SU-DHL-6 (cell line): ENCODE data around the gene CHRNA7.

ENCODE experiments used
- H2AFZ ChIP-seq: fragments of 200-600 bp; sonication (generic); 2 replicates; pipeline ENCODE4 v1.6.1; 2014; ENCODE audit warnings: low read depth, mild to moderate bottlenecking, moderate library complexity, mixed read lengths, antibody characterized with exemption, low read length; ENCODE audit not compliant: severe bottlenecking
- H3F3A ChIP-seq: fragments of 200-600 bp; shearing (Covaris generic); 2 replicates; pipeline ENCODE4 v1.6.0; 2016; ENCODE audit warnings: antibody characterized with exemption, mild to moderate bottlenecking; ENCODE audit not compliant: insufficient read depth
- H3K27ac ChIP-seq: fragments of 200-600 bp; sonication (generic); 2 replicates; pipeline ENCODE4 v1.5.1; 2016; ENCODE audit warnings: low read depth, mild to moderate bottlenecking, low read length, moderate library complexity, mixed read lengths
- H3K27me3 ChIP-seq: fragments of 200-600 bp; sonication (generic), shearing (Covaris generic); 2 replicates; pipeline ENCODE4 v1.6.0; 2014; ENCODE audit warnings: mild to moderate bottlenecking, low read length
- H3K36me3 ChIP-seq: fragments of 200-600 bp; sonication (generic); 2 replicates; pipeline ENCODE4 v1.6.1; 2014; ENCODE audit warnings: mild to moderate bottlenecking, low read length, mixed read lengths
- H3K4me2 ChIP-seq: fragments of 300-600, 200-600 bp; shearing (Covaris generic), sonication (generic); 2 replicates; pipeline ENCODE4 v1.6.0; 2014; ENCODE audit warnings: low read length, low read depth, mild to moderate bottlenecking; ENCODE audit not compliant: poor library complexity, severe bottlenecking
- H3K4me3 ChIP-seq: fragments of 200-600 bp; sonication (generic); 2 replicates; pipeline ENCODE4 v1.5.1; 2014; ENCODE audit warnings: antibody characterized with exemption, low read length, mild to moderate bottlenecking, mixed read lengths; ENCODE audit not compliant: insufficient read depth, poor library complexity, severe bottlenecking
- H3K79me2 ChIP-seq: fragments of 200-600 bp; sonication (generic); 2 replicates; pipeline ENCODE4 v1.6.1; 2014; ENCODE audit warnings: mild to moderate bottlenecking, low read length, moderate library complexity; ENCODE audit not compliant: insufficient read depth
- H3K9ac ChIP-seq: fragments of 200-600 bp; sonication (generic); 2 replicates; pipeline ENCODE4 v1.7.0; 2014; ENCODE audit warnings: mild to moderate bottlenecking, low read length
- H3K9me2 ChIP-seq: fragments of 200-600 bp; sonication (generic); replicated peaks from 2 replicates; pipeline ENCODE4 v1.6.1; 2014; ENCODE audit warnings: low read length; ENCODE audit not compliant: insufficient read depth
- H3K9me3 ChIP-seq: fragments of 200-600 bp; sonication (generic); 2 replicates; pipeline ENCODE4 v1.6.1; 2014; ENCODE audit warnings: low read length, mixed read lengths; ENCODE audit not compliant: insufficient read depth
- H4K20me1 ChIP-seq: fragments of 200-600 bp; sonication (generic); 2 replicates; pipeline ENCODE4 v1.6.1; 2014; ENCODE audit warnings: low read depth, mild to moderate bottlenecking, antibody characterized with exemption, low read length, moderate library complexity, mixed read lengths
- EZH2phosphoT487 ChIP-seq: fragments of 200-600 bp; sonication (generic), shearing (Covaris generic); conservative IDR thresholded peaks from 2 replicates; pipeline ENCODE4 v1.6.1; 2018; ENCODE audit warnings: mild to moderate bottlenecking, antibody characterized with exemption, low read length, moderate library complexity, mixed read lengths
- TF ChIP-seq, protein P1 (sequence below): fragments of 200-600 bp; sonication (generic); IDR thresholded peaks from one replicate; pipeline ENCODE4 v1.5.1; 2017; ENCODE audit warnings: antibody characterized with exemption, mild to moderate bottlenecking, low read length, moderate library complexity; ENCODE audit not compliant: insufficient read depth, poor library complexity, severe bottlenecking

Gene CHRNA7

DNA sequence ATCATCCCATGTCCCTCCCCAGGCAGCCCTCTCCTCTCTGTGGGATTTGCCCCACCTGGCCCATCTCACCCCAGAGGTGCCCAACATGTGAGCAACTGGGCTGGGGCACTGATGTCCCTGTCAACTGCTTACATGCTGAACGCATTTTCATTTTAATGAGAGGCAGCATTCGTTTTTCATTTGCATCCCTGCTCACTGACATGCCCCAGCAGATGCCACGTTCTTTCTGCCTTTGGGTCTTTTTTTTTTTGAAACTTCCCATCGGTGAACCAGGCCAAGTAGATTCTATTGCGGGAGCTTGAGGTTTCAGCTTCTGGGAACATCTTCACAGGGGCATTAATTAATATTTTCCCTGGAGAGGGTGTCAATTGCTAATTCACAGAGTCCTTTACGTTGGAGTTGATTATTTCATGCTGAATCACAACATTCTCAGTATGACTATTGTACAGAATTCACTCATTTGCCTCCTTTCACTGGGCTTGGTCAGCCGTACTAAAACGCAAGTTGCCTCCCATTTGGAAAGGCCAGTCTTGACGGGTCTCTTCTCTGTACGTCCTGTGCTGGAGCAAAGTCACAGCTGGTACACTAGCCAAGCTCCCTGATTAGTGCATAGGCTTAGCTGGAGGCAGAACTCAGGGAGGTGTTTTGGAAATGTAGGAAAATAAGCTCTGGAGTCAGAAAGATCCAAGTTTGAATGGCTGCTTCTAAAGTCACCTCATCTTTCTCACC is 69.8 kb downstream of the CHRNA7 start:
- Histone ChIP-seq H3K9ac (no peak overlapping the region), H3K9me3 (no peaks in the 10 kb centered on the region), H2AFZ (no peak overlapping the region), H3K4me3 (no peak overlapping the region), H4K20me1 (no peaks in the 10 kb centered on the region), H3K4me2 (no peak overlapping the region), H3K27ac (no peak overlapping the region), H3K9me2 (no peaks in the 10 kb centered on the region), H3F3A (no peaks in the 10 kb centered on the region), H3K36me3 (no peaks in the 10 kb centered on the region), H3K27me3 (no peaks in the 10 kb centered on the region), H3K79me2 (no peaks in the 10 kb centered on the region)
- TF ChIP-seq, protein P1, sequence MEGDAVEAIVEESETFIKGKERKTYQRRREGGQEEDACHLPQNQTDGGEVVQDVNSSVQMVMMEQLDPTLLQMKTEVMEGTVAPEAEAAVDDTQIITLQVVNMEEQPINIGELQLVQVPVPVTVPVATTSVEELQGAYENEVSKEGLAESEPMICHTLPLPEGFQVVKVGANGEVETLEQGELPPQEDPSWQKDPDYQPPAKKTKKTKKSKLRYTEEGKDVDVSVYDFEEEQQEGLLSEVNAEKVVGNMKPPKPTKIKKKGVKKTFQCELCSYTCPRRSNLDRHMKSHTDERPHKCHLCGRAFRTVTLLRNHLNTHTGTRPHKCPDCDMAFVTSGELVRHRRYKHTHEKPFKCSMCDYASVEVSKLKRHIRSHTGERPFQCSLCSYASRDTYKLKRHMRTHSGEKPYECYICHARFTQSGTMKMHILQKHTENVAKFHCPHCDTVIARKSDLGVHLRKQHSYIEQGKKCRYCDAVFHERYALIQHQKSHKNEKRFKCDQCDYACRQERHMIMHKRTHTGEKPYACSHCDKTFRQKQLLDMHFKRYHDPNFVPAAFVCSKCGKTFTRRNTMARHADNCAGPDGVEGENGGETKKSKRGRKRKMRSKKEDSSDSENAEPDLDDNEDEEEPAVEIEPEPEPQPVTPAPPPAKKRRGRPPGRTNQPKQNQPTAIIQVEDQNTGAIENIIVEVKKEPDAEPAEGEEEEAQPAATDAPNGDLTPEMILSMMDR = no peak
- no peak for TF ChIP-seq EZH2phosphoT487

GRCh38 chr15:32104061-32104995 is 74.0 kb downstream of the CHRNA7 start:
- Histone ChIP-seq H3K4me3 (no peak overlapping the region), H3K4me2 (no peak overlapping the region), H3K9me2 (no peaks in the 10 kb centered on the region), H3K9ac (no peak overlapping the region), H3K9me3 (no peaks in the 10 kb centered on the region), H3F3A (no peaks in the 10 kb centered on the region), H3K36me3 (no peaks in the 10 kb centered on the region), H3K79me2 (no peaks in the 10 kb centered on the region), H2AFZ (no peak overlapping the region), H4K20me1 (no peaks in the 10 kb centered on the region), H3K27ac (no peak overlapping the region), H3K27me3 (no peaks in the 10 kb centered on the region)
- no peak for TF ChIP-seq EZH2phosphoT487
- TF ChIP-seq, protein P1 = peak; percentile 49

DNA sequence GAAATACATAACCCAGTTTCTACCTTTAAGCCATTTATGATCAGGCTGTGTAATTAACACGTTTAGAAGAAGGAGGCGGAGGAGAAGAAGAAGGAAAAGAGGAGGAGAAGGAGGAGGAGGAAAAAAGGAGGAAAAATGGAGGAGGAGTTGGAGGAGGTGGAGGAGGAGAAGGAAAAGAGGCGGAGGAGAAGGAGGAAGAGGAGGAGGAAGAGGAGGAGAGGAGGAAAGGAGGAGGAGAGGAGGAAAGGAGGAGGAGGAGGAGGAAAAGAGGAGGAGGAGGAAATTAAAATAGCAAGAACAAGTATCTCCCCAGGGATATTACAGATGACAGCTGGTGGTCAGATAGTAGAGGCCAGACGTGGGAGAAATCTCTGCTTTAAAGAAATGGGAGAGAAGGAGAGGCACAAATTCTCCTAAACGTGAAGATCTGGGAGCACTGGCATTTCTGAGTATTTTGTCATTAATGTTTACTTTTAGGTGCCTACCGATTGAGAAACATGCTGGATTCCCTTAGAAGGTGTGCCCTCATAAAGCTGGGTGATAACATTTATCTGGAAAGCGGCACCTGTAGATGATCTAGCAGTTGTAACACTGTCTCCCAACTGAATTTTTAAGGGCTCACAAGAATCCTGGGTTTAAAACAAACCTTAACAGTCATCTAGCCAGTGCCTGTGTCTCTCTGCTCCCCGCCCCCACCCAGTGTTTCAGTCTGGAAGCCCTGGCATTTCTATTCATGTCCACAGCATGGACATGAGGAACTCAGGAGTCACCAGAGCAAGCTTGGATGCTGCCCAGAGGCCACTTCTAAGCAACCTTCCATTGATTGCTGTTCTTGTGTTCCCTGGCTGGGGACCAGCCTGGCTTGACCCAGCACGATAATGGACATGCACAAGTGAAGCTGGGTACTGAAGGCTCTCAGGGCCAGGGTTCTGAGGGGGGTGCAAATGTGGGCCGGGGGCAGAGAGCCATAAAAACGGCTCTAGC is 75.2 kb downstream of the CHRNA7 start:
- Histone ChIP-seq H3K9ac (no peak overlapping the region), H3K79me2 (no peaks in the 10 kb centered on the region), H4K20me1 (no peaks in the 10 kb centered on the region), H3K9me2 (no peaks in the 10 kb centered on the region), H3F3A (no peaks in the 10 kb centered on the region), H3K4me3 (no peak overlapping the region), H3K27me3 (no peaks in the 10 kb centered on the region), H3K9me3 (no peaks in the 10 kb centered on the region), H3K27ac (no peak overlapping the region), H3K4me2 (no peak overlapping the region), H3K36me3 (no peaks in the 10 kb centered on the region), H2AFZ (no peak overlapping the region)
- no peak for TF ChIP-seq EZH2phosphoT487
- TF ChIP-seq, protein P1 = no peak
